ENCODE results near the gene MIF. TPM values are rescaled to one million over a fixed set of nuclear protein-coding genes. Genes with fewer than 3 reads are reported as not detected.

MIF gene
- total and polyA plus RNA-seq, 2 of the 4 experiments (the other 2 are of a cell fraction), result 123 to 530 TPM

- Histone ChIP-seq H3K18ac (ENCODE audit: low read depth, low read length) (no peak overlapping the region), H3K79me1 (ENCODE audit: low read depth in 1 of 2, low read length in 2 of 2) (peaks cover 17 to 30% of the 10 kb centered on the region in 2 experiments), H3K9me3 (ENCODE audit: control insufficient read depth, insufficient read depth, low read length) (no peaks in the 10 kb centered on the region), H2BK120ac (ENCODE audit: low read depth, low read length) (no peak overlapping the region), H3K27ac (ENCODE audit: insufficient read depth, low read length) (no peak overlapping the region), H2BK5ac (ENCODE audit: low read depth, low read length, poor library complexity, severe bottlenecking) (no peak overlapping the region), H2BK20ac (ENCODE audit: low read depth, low read length) (no peak overlapping the region), H3K36me3 (ENCODE audit: control insufficient read depth, insufficient read depth, low read length) (peaks cover 24% of the 10 kb centered on the region), H3K27me3 (ENCODE audit: control insufficient read depth, insufficient read depth, low read length) (no peaks in the 10 kb centered on the region), H4K20me1 (ENCODE audit: insufficient read depth, low read length) (peaks cover 24% of the 10 kb centered on the region), H3K4me3 (ENCODE audit: insufficient read depth, low read depth, low read length) (no peak overlapping the region), H3K9me1 (ENCODE audit: insufficient read depth, low read length) (peaks cover 19% of the 10 kb centered on the region), H2AK5ac (ENCODE audit: low read depth, low read length) (no peak overlapping the region), H3K23ac (ENCODE audit: low read depth, low read length) (no peak overlapping the region), H3K4me2 (ENCODE audit: low read depth, low read length) (no peak overlapping the region), H4K5ac (ENCODE audit: low read depth, low read length) (0 out of 2 replicates have a peak overlapping the region, but pooled peaks have one; percentile 25), H4K91ac (ENCODE audit: insufficient read depth, low read depth, low read length) (no peak overlapping the region), H2AFZ (replicated peaks; ENCODE audit: low read length, poor library complexity) (no peak overlapping the region), H3K9ac (ENCODE audit: low read depth, low read length) (no peak overlapping the region), H4K8ac (ENCODE audit: low read depth in 2 of 2, low read length in 2 of 2) (no peak overlapping the region; a peak in 1 of 4 replicates), H3K14ac (replicated peaks; ENCODE audit: low read depth, low read length) (no peak overlapping the region), H3K4me1 (ENCODE audit: control insufficient read depth, insufficient read depth, low read length) (peaks cover 12% of the 10 kb centered on the region), H2AK9ac (replicated peaks; ENCODE audit: low read depth, low read length, poor library complexity) (no peak overlapping the region), H3K4ac (ENCODE audit: low read depth, low read length) (no peak overlapping the region), H2BK15ac (ENCODE audit: low read depth, low read length) (no peak overlapping the region), H3K56ac (ENCODE audit: extremely low read depth, insufficient read depth, low read length) (no peak overlapping the region)
- TF ChIP-seq SMC3 (IDR thresholded peaks at IDR 0.05; ENCODE audit: low read depth, low read length), result no peak
- in situ Hi-C loops (cut with MboI; ENCODE audit: low sequenced_read_pairs) (no loop called here), intact Hi-C loops (cut with micrococcal nuclease) (no loop called here), dilution Hi-C loops (cut with HindIII; ENCODE audit: low sequenced_read_pairs, unreplicated experiment) (no loop called here)
- WGBS, 2 experiments (ENCODE audit: extremely low coverage in 2 of 2, insufficient read length in 1 of 2), result no CpG with 5 or more reads among the region's 8 CpGs
- POLR2A ChIA-PET (ENCODE audit: unreplicated experiment), result no interaction called here
- DNase-seq, result no peak
- CTCF ChIA-PET, result no interaction called here
- ATAC-seq (ENCODE audit: low read depth), result no peak
- no TSS peak for BruUV-seq (replicated peaks)
These were observed 4.1 kb downstream of the MIF start for GRCh38 chr22:23898006-23898974.
